ENCODE data around the gene CPEB4.

CPEB4 gene

DNA sequence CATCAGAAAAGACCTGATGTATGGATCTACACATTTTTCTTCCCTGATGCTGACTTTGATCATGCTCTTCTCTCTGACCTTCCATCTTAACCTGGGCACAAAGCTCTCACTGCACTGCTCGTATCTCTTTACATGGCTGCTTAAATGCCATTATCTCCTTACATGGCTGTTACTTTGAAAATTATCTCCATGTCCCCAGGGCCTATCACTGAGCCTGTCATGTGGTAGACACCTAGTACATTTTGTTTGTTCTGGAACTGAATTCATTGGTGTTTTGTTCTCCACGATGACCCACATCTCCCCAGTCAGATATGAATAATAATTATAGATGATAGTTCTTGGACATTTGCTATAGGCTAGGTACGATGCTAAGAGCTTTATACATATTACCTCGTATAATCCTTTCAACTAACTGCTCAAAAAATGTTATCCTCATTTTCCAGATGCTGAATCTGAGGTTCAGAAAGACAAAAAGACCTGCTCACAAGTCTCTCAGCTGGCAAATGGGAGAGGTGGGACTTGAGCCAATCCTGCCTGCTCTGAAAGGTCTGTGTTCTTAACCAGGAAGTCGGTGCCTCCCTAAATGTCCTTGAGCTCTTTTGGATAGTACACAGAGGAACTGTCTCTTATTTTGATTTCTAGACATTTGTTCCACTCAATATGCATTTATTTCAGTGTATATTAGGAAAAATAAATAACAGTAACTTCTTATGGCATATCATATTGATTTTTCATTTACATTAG, 9.8 kb upstream of the CPEB4 start:
- H3K27ac ChIP-seq (ENCODE audit: low read length): no peak overlapping the region
- peaks cover 0 to 5% of the 10 kb centered on the region in 2 donors for H3K4me1 ChIP-seq (ENCODE audit: control insufficient read depth in 1 of 2, insufficient read depth in 2 of 2, low read length in 2 of 2)
- no peaks in the 10 kb centered on the region for H3K27me3 ChIP-seq (ENCODE audit: low read depth, low read length)
- no peaks in the 10 kb centered on the region for H3K36me3 ChIP-seq (ENCODE audit: control insufficient read depth in 1 of 2, insufficient read depth in 2 of 2, low read length in 2 of 2)
- H3K9me3 ChIP-seq (ENCODE audit: control insufficient read depth in 1 of 2, low read length in 2 of 2): no peaks in the 10 kb centered on the region
- no peak overlapping the region for H3K4me3 ChIP-seq (ENCODE audit: low read depth in 1 of 2, low read length in 2 of 2)

- H3K27ac ChIP-seq (ENCODE audit: low read length): no peak overlapping the region
- no peaks in the 10 kb centered on the region for H3K36me3 ChIP-seq (ENCODE audit: control insufficient read depth in 1 of 2, insufficient read depth in 2 of 2, low read length in 2 of 2)
- no peak overlapping the region for H3K4me3 ChIP-seq (ENCODE audit: low read depth in 1 of 2, low read length in 2 of 2)
- no peaks in the 10 kb centered on the region for H3K9me3 ChIP-seq (ENCODE audit: control insufficient read depth in 1 of 2, low read length in 2 of 2)
- H3K4me1 ChIP-seq (ENCODE audit: control insufficient read depth in 1 of 2, insufficient read depth in 2 of 2, low read length in 2 of 2): peaks cover 0 to 15% of the 10 kb centered on the region in 2 donors
- H3K27me3 ChIP-seq (ENCODE audit: low read depth, low read length): no peaks in the 10 kb centered on the region
Measured at GRCh38 chr5:173880306-173880985, 7.7 kb upstream of the CPEB4 start.

GRCh38 chr5:173881811-173882575, 6.2 kb upstream of the CPEB4 start:
- Histone ChIP-seq H3K4me3 (ENCODE audit: low read depth in 1 of 2, low read length in 2 of 2) (no peak overlapping the region), H3K9me3 (ENCODE audit: control insufficient read depth in 1 of 2, low read length in 2 of 2) (no peaks in the 10 kb centered on the region), H3K4me1 (ENCODE audit: control insufficient read depth in 1 of 2, insufficient read depth in 2 of 2, low read length in 2 of 2) (peaks cover 0 to 16% of the 10 kb centered on the region in 2 donors), H3K27ac (ENCODE audit: low read length) (no peak overlapping the region), H3K36me3 (ENCODE audit: control insufficient read depth in 1 of 2, insufficient read depth in 2 of 2, low read length in 2 of 2) (no peaks in the 10 kb centered on the region), H3K27me3 (ENCODE audit: low read depth, low read length) (no peaks in the 10 kb centered on the region)

GRCh38 chr5:173882632-173883031, 5.5 kb upstream of the CPEB4 start:
- no peak overlapping the region for H3K4me3 ChIP-seq (ENCODE audit: low read depth in 1 of 2, low read length in 2 of 2)
- H3K9me3 ChIP-seq (ENCODE audit: control insufficient read depth in 1 of 2, low read length in 2 of 2): no peaks in the 10 kb centered on the region
- H3K36me3 ChIP-seq (ENCODE audit: control insufficient read depth in 1 of 2, insufficient read depth in 2 of 2, low read length in 2 of 2): no peaks in the 10 kb centered on the region
- no peak overlapping the region for H3K27ac ChIP-seq (ENCODE audit: low read length)
- H3K27me3 ChIP-seq (ENCODE audit: low read depth, low read length): no peaks in the 10 kb centered on the region
- H3K4me1 ChIP-seq (ENCODE audit: control insufficient read depth in 1 of 2, insufficient read depth in 2 of 2, low read length in 2 of 2): peaks cover 0 to 16% of the 10 kb centered on the region in 2 donors

DNA sequence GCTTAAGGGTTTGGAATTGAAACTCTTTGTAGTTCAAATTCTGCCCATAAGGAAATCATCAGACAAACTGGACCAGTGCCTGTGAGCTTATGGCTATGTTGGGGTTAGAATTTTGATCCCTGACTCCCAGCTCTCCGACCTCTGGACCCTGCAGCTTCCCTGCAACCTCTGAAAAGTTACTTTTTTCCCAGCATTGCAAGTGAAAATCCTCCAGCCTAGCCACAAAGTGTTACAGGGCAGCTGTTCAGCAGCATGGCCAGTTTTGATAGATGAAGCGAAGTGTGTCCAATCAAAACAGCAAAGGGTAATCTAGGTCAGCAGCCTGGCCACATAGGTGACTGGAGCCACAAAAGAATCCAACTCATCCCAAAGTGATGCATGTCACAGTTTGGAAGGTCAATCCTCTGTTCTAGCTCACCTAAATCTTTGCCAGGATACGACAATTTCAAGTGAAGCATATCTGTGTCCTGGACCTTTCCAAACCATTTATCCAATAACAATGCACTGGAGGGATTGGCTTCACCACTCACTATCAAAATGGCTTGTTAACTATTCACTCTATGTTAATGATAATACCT, 4.7 kb upstream of the CPEB4 start:
- H3K4me1 ChIP-seq (ENCODE audit: control insufficient read depth in 1 of 2, insufficient read depth in 2 of 2, low read length in 2 of 2): peaks cover 0 to 13% of the 10 kb centered on the region in 2 donors
- H3K36me3 ChIP-seq (ENCODE audit: control insufficient read depth in 1 of 2, insufficient read depth in 2 of 2, low read length in 2 of 2): no peaks in the 10 kb centered on the region
- no peaks in the 10 kb centered on the region for H3K9me3 ChIP-seq (ENCODE audit: control insufficient read depth in 1 of 2, low read length in 2 of 2)
- H3K4me3 ChIP-seq (ENCODE audit: low read depth in 1 of 2, low read length in 2 of 2): no peak overlapping the region
- H3K27ac ChIP-seq (ENCODE audit: low read length): no peak overlapping the region
- no peaks in the 10 kb centered on the region for H3K27me3 ChIP-seq (ENCODE audit: low read depth, low read length)

DNA sequence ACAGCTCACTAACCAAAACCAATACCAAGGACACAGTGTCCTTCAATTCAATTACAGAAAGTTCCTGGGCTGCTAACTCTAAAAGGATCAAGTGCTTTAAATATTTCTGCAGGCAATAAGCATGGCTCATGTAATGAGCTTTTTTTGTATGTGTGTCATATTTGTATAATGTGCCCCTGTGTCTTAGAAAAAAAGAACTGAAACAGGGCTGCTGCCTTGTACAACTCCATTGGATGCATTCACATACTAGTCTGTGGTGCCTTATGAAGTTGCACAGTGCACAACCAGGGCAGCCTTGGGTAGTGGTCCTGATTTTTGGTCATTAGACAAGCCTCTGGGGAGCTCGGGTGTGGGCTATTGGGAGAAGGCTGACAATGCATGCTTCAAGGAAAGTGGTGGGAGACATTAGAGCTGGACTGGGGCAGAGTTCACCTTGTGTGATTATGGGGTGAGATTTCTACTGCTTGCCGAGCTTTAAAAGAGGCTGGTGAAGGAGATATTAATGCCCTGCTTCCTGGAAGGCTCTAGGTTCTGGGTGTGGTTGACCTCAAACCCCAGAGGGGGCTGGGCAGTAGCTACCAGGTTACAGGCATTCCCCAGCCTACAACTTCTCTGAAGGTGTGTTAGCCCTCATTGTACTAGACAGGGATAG, 3.6 kb upstream of the CPEB4 start:
- H3K4me3 ChIP-seq (ENCODE audit: low read depth in 1 of 2, low read length in 2 of 2): no peak overlapping the region
- peaks cover 4 to 11% of the 10 kb centered on the region in 2 donors for H3K4me1 ChIP-seq (ENCODE audit: control insufficient read depth in 1 of 2, insufficient read depth in 2 of 2, low read length in 2 of 2)
- H3K9me3 ChIP-seq (ENCODE audit: control insufficient read depth in 1 of 2, low read length in 2 of 2): no peaks in the 10 kb centered on the region
- H3K36me3 ChIP-seq (ENCODE audit: control insufficient read depth in 1 of 2, insufficient read depth in 2 of 2, low read length in 2 of 2): no peaks in the 10 kb centered on the region
- no peaks in the 10 kb centered on the region for H3K27me3 ChIP-seq (ENCODE audit: low read depth, low read length)
- H3K27ac ChIP-seq (ENCODE audit: low read length): peak overlapping the region; percentile 81

- H3K36me3 ChIP-seq (ENCODE audit: control insufficient read depth in 1 of 2, insufficient read depth in 2 of 2, low read length in 2 of 2): no peaks in the 10 kb centered on the region
- no peaks in the 10 kb centered on the region for H3K9me3 ChIP-seq (ENCODE audit: control insufficient read depth in 1 of 2, low read length in 2 of 2)
- H3K4me1 ChIP-seq (ENCODE audit: control insufficient read depth in 1 of 2, insufficient read depth in 2 of 2, low read length in 2 of 2): peaks cover 6 to 11% of the 10 kb centered on the region in 2 donors
- H3K27ac ChIP-seq (ENCODE audit: low read length): peak overlapping the region; percentile 81
- no peaks in the 10 kb centered on the region for H3K27me3 ChIP-seq (ENCODE audit: low read depth, low read length)
- no peak overlapping the region for H3K4me3 ChIP-seq (ENCODE audit: low read depth in 1 of 2, low read length in 2 of 2)
Measured at GRCh38 chr5:173885054-173885443, 3.1 kb upstream of the CPEB4 start.

- Histone ChIP-seq H3K4me3 (ENCODE audit: low read depth in 1 of 2, low read length in 2 of 2) (no peak overlapping the region), H3K27ac (ENCODE audit: low read length) (peak overlapping the region; percentile 81), H3K36me3 (ENCODE audit: control insufficient read depth in 1 of 2, insufficient read depth in 2 of 2, low read length in 2 of 2) (no peaks in the 10 kb centered on the region), H3K27me3 (ENCODE audit: low read depth, low read length) (no peaks in the 10 kb centered on the region), H3K9me3 (ENCODE audit: control insufficient read depth in 1 of 2, low read length in 2 of 2) (no peaks in the 10 kb centered on the region), H3K4me1 (ENCODE audit: control insufficient read depth in 1 of 2, insufficient read depth in 2 of 2, low read length in 2 of 2) (peaks cover 6 to 11% of the 10 kb centered on the region in 2 donors)
Measured at GRCh38 chr5:173885475-173886010, 2.6 kb upstream of the CPEB4 start.

GRCh38 chr5:173886150-173886549, 2.0 kb upstream of the CPEB4 start:
- Histone ChIP-seq H3K9me3 (ENCODE audit: control insufficient read depth in 1 of 2, low read length in 2 of 2) (no peaks in the 10 kb centered on the region), H3K27me3 (ENCODE audit: low read depth, low read length) (no peaks in the 10 kb centered on the region), H3K36me3 (ENCODE audit: control insufficient read depth in 1 of 2, insufficient read depth in 2 of 2, low read length in 2 of 2) (no peaks in the 10 kb centered on the region), H3K4me1 (ENCODE audit: control insufficient read depth in 1 of 2, insufficient read depth in 2 of 2, low read length in 2 of 2) (peaks cover 6 to 11% of the 10 kb centered on the region in 2 donors), H3K27ac (ENCODE audit: low read length) (no peak overlapping the region), H3K4me3 (ENCODE audit: low read depth in 1 of 2, low read length in 2 of 2) (no peak overlapping the region)

DNA sequence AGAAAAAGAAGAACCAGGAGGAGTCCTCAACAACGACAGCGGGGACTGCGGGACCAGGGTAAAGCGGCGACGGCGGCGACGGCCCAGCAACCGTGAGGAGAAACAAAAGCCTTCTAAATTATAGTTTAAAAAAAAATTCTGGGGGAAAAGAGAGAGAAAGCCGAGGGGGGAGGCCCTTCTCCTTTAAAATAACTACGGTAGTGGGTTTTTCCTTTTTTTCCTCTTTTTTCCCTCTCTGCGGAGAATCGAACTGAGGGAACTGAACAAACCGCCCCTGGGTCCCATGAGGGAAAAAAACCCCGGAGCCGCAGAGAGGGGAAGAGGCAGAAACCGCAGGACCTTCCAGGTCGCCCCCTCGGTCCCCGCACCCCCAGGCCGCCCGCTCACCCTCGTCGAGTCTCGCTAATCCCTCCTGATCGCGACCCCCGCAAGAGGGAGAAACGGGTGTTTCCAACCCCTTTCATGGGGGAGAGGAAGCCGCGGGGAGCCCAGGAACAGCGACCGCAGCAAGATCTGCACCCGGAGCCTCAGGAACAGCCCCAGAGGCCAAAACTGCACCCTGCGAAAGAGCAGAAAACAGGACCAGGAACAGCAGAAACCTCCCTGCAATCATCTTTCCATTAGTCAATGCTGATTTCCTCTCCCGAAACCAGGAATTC, 453 bp downstream of the CPEB4 start:
- no peaks in the 10 kb centered on the region for H3K9me3 ChIP-seq (ENCODE audit: control insufficient read depth in 1 of 2, low read length in 2 of 2)
- no peaks in the 10 kb centered on the region for H3K36me3 ChIP-seq (ENCODE audit: control insufficient read depth in 1 of 2, insufficient read depth in 2 of 2, low read length in 2 of 2)
- peak overlapping the region; percentile 82 for H3K27ac ChIP-seq (ENCODE audit: low read length)
- H3K27me3 ChIP-seq (ENCODE audit: low read depth, low read length): no peaks in the 10 kb centered on the region
- H3K4me3 ChIP-seq (ENCODE audit: low read depth in 1 of 2, low read length in 2 of 2): peak overlapping the region; percentile 61 to 90
- H3K4me1 ChIP-seq (ENCODE audit: control insufficient read depth in 1 of 2, insufficient read depth in 2 of 2, low read length in 2 of 2): peaks cover 11 to 21% of the 10 kb centered on the region in 2 donors
